ENCODE data around the gene SCAF4.
"Not testable (repeated sequence)": the region's sequence is repeated elsewhere in the genome, so short reads cannot be mapped to it uniquely, and the experiment has no call there.

Gene SCAF4

DNA sequence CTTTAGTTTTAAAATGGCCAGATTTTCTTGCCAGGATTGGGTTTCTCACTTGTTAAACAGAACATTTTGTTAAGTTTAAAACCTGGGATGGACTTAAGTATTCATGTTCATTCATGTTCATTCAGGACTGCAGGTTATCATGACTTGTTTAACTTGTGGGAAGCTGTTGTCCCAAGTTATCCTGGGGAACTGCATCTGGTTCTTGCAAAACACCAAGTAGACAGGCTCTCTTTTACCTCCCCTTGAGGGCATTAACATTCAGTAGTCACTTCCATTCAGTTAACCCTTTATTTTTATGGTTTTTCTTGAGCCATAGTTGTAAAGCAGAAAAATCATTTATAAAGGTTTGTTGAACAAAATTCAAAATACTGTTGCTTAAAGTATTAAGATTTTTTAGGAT lies 64.3 kb downstream of the SCAF4 start:
- TF ChIP-seq CTCF (IDR thresholded peaks at IDR 0.05; ENCODE audit: insufficient read depth, low read length, poor library complexity, severe bottlenecking), result no peak
- no peak for TF ChIP-seq EZH2phosphoT487 (conservative IDR thresholded peaks at IDR 0.05; ENCODE audit: low read length)
- Histone ChIP-seq H2AFZ (ENCODE audit: low read depth, low read length, severe bottlenecking) (no peak overlapping the region), H3K27me3 (ENCODE audit: low read length) (no peaks in the 10 kb centered on the region), H3F3A (ENCODE audit: insufficient read depth) (peaks cover 53% of the 10 kb centered on the region), H3K9me3 (ENCODE audit: insufficient read depth, low read length) (no peaks in the 10 kb centered on the region), H4K20me1 (ENCODE audit: low read depth, low read length) (no peaks in the 10 kb centered on the region), H3K27ac (ENCODE audit: low read depth, low read length) (no peak overlapping the region), H3K4me2 (ENCODE audit: low read depth, low read length, poor library complexity, severe bottlenecking) (no peak overlapping the region), H3K36me3 (ENCODE audit: low read length) (peaks cover 36% of the 10 kb centered on the region; the same call in 1 of the 2 replicates), H3K9ac (ENCODE audit: low read length) (no peak overlapping the region), H3K79me2 (ENCODE audit: insufficient read depth, low read length) (peaks cover 27% of the 10 kb centered on the region), H3K4me3 (ENCODE audit: insufficient read depth, low read length, poor library complexity, severe bottlenecking) (no peak overlapping the region), H3K9me2 (replicated peaks; ENCODE audit: insufficient read depth, low read length) (no peaks in the 10 kb centered on the region)

- Histone ChIP-seq H3K4me2 (ENCODE audit: low read depth, low read length, poor library complexity, severe bottlenecking) (no peak overlapping the region), H3K4me3 (ENCODE audit: insufficient read depth, low read length, poor library complexity, severe bottlenecking) (no peak overlapping the region), H2AFZ (ENCODE audit: low read depth, low read length, severe bottlenecking) (no peak overlapping the region), H3K27me3 (ENCODE audit: low read length) (no peaks in the 10 kb centered on the region), H3K9me3 (ENCODE audit: insufficient read depth, low read length) (no peaks in the 10 kb centered on the region), H3K9me2 (replicated peaks; ENCODE audit: insufficient read depth, low read length) (no peaks in the 10 kb centered on the region), H3F3A (ENCODE audit: insufficient read depth) (peaks cover 53% of the 10 kb centered on the region), H3K9ac (ENCODE audit: low read length) (no peak overlapping the region), H4K20me1 (ENCODE audit: low read depth, low read length) (no peaks in the 10 kb centered on the region), H3K79me2 (ENCODE audit: insufficient read depth, low read length) (peaks cover 32% of the 10 kb centered on the region), H3K27ac (ENCODE audit: low read depth, low read length) (no peak overlapping the region), H3K36me3 (ENCODE audit: low read length) (peaks cover 36% of the 10 kb centered on the region; the same call in 1 of the 2 replicates)
- TF ChIP-seq CTCF (IDR thresholded peaks at IDR 0.05; ENCODE audit: insufficient read depth, low read length, poor library complexity, severe bottlenecking), result no peak
- no peak for TF ChIP-seq EZH2phosphoT487 (conservative IDR thresholded peaks at IDR 0.05; ENCODE audit: low read length)
These were observed 64.8 kb downstream of the SCAF4 start for GRCh38 chr21:31667132-31667531.

DNA sequence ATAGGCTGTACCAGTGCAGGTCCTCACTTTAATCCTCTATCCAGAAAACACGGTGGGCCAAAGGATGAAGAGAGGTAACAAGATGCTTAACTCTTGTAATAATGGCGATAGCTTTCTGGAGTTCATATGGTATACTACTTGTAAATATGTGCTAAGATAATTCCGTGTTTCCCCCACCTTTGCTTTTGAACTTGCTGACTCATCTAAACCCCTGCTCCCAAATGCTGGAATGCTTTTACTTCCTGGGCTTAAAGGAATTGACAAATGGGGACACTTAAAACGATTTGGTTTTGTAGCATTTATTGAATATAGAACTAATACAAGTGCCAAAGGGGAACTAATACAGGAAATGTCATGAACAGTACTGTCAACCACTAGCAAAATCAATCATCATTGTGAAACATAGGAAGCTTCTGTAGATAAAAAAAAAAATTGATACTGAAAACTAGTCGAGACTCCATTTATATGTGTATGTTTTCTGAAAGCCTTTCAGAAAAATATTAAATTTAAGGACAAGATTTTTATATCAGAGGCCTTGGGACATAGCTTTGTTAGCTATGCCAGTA lies 65.4 kb downstream of the SCAF4 start:
- Histone ChIP-seq H3K27me3 (ENCODE audit: low read length) (no peaks in the 10 kb centered on the region), H4K20me1 (ENCODE audit: low read depth, low read length) (no peaks in the 10 kb centered on the region), H3K4me3 (ENCODE audit: insufficient read depth, low read length, poor library complexity, severe bottlenecking) (no peak overlapping the region), H2AFZ (ENCODE audit: low read depth, low read length, severe bottlenecking) (no peak overlapping the region), H3K36me3 (ENCODE audit: low read length) (peaks cover 39% of the 10 kb centered on the region; the same call in 1 of the 2 replicates), H3K9ac (ENCODE audit: low read length) (no peak overlapping the region), H3K9me2 (replicated peaks; ENCODE audit: insufficient read depth, low read length) (no peaks in the 10 kb centered on the region), H3K79me2 (ENCODE audit: insufficient read depth, low read length) (peaks cover 38% of the 10 kb centered on the region), H3K9me3 (ENCODE audit: insufficient read depth, low read length) (no peaks in the 10 kb centered on the region), H3F3A (ENCODE audit: insufficient read depth) (peaks cover 53% of the 10 kb centered on the region), H3K27ac (ENCODE audit: low read depth, low read length) (no peak overlapping the region), H3K4me2 (ENCODE audit: low read depth, low read length, poor library complexity, severe bottlenecking) (no peak overlapping the region)
- TF ChIP-seq EZH2phosphoT487 (conservative IDR thresholded peaks at IDR 0.05; ENCODE audit: low read length) (no peak), CTCF (IDR thresholded peaks at IDR 0.05; ENCODE audit: insufficient read depth, low read length, poor library complexity, severe bottlenecking) (no peak)

DNA sequence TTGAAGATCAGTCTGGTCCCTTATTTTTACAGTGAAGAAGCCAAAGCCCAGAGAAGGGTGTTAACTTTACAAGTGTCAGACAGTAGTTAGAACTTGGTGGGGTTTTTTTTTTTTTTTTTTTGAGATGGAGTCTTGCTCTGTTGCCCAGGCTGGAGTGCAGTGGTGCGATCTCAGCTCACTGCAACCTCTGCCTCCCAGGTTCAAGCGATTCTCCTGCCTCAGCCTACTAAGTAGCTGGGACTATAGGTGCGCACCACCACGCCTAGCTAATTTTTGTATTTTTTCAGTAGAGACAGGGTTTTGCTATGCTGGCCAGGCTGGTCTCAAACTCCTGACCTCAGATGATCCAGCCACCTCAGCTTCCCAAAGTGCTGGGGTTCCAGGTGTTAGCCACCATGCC lies 66.0 kb downstream of the SCAF4 start:
- not testable (repeated sequence) for H4K20me1 ChIP-seq (ENCODE audit: low read depth, low read length); H3K4me2 ChIP-seq (ENCODE audit: low read depth, low read length, poor library complexity, severe bottlenecking)
- H3K79me2 ChIP-seq (ENCODE audit: insufficient read depth, low read length), result peaks cover 44% of the 10 kb centered on the region

More for the DNA sequence above, 66.0 kb downstream of the SCAF4 start:
- not testable (repeated sequence) for H3K27me3 ChIP-seq (ENCODE audit: low read length); H3K4me3 ChIP-seq (ENCODE audit: insufficient read depth, low read length, poor library complexity, severe bottlenecking); H2AFZ ChIP-seq (ENCODE audit: low read depth, low read length, severe bottlenecking); H3K9ac ChIP-seq (ENCODE audit: low read length); H3K9me2 ChIP-seq (replicated peaks; ENCODE audit: insufficient read depth, low read length); H3K9me3 ChIP-seq (ENCODE audit: insufficient read depth, low read length); H3K27ac ChIP-seq (ENCODE audit: low read depth, low read length)
- Histone ChIP-seq H3K36me3 (ENCODE audit: low read length) (peaks cover 39% of the 10 kb centered on the region; the same call in 1 of the 2 replicates), H3F3A (ENCODE audit: insufficient read depth) (peaks cover 46% of the 10 kb centered on the region)

All from SU-DHL-6 (cell line).